Body of pancreas (tissue), 4 donors: Measurements from ENCODE around the gene SPACDR. TPM values are rescaled to one million over a fixed set of nuclear protein-coding genes. Genes with fewer than 3 reads are reported as not detected.

Source experiments
- ATAC-seq: fragments of 150-250 bp; one replicate; pipeline ENCODE4 v1.9.1; 2016
- DNase-seq, 4 donors: peaks; one replicate each; pipeline ENCODE4 v3.0.0-alpha.2; 2019
- H3K27ac ChIP-seq, 4 donors: fragments of 200-600 bp; sonication (generic); 1 replicate in 3 of 4; 2 replicates in 1 of 4; pipeline versions ENCODE4 v1.5.1 to v1.6.1; 2016 to 2019; ENCODE audit warnings: mild to moderate bottlenecking in 1 of 4, mixed read lengths in 1 of 4, moderate library complexity in 1 of 4
- H3K27me3 ChIP-seq, 2 donors: fragments of 200-600 bp; sonication (generic); one replicate each; pipeline ENCODE4 v1.6.0; 2016; ENCODE audit warnings: mild to moderate bottlenecking in 1 of 2
- H3K36me3 ChIP-seq, 2 donors: fragments of 200-600 bp; sonication (generic); replicated peaks in 1 of 2; 2 replicates each; pipeline ENCODE4 v1.5.1; 2016; ENCODE audit warnings: low read depth in 2 of 2; ENCODE audit not compliant: insufficient read depth in 1 of 2
- H3K4me1 ChIP-seq: fragments of 200-600 bp; sonication (generic); one replicate; pipeline ENCODE4 v1.6.0; 2016
- H3K4me3 ChIP-seq, 2 donors: fragments of 200-600 bp; sonication (generic); 1 replicate in 1 of 2; 2 replicates in 1 of 2; pipeline ENCODE4 v1.5.1; 2016 to 2019
- H3K9me3 ChIP-seq, 3 donors: fragments of 200-600 bp; sonication (generic); 1 replicate in 2 of 3; 2 replicates in 1 of 3; pipeline ENCODE4 v1.5.1; 2016
- POLR2A ChIP-seq, 3 donors: fragments of 450-650 bp; IDR thresholded peaks; one replicate each; pipeline ENCODE4 v1.6.1; 2016; ENCODE audit warnings: antibody characterized with exemption in 3 of 3, mild to moderate bottlenecking in 2 of 3
- WGBS, 2 donors: methylation state at CpG; one replicate each; pipeline ENCODE4 v1.1.5; 2017; 5-methylcytosine and 5-hydroxymethylcytosine counted together
- intact Hi-C: fragments of 100-400 bp; cut with DNase I; formaldehyde crosslinking; loops from one replicate; pipeline ENCODE4 v1.15.1; 2023
- total RNA-seq, 2 donors: library from RNA; depleted of rRNA; stranded (reverse); fragments of >200 nt; gene quantifications; one replicate each; pipeline ENCODE4 v1.1.0, GENCODE V29; 2016
- TF ChIP-seq, protein P1 (sequence below), 7 experiments: fragments of 450-650 bp in 4 of 7; fragments of 200-600 bp in 3 of 7; sonication (generic) in 3 of 7; IDR thresholded peaks; one replicate each; pipeline ENCODE4 v1.5.1; 2016 to 2019; ENCODE audit warnings: antibody characterized with exemption in 7 of 7

The SPACDR gene
- total RNA-seq, 2 donors from 2014 or later = 1.0 TPM; not detected in 1

GRCh38 chr7:100413346-100413745 lies 50.7 kb downstream of the SPACDR start:
- Histone ChIP-seq H3K4me3 (no peak overlapping the region), H3K27ac (no peak overlapping the region), H3K9me3 (no peaks in the 10 kb centered on the region), H3K36me3 (no peaks in the 10 kb centered on the region), H3K4me1 (no peaks in the 10 kb centered on the region), H3K27me3 (no peaks in the 10 kb centered on the region)
- ATAC-seq (no peak), DNase-seq (no peak)
- intact Hi-C loops = no loop called here
- no peak for TF ChIP-seq POLR2A (IDR thresholded peaks at IDR 0.05)
- TF ChIP-seq, protein P1, sequence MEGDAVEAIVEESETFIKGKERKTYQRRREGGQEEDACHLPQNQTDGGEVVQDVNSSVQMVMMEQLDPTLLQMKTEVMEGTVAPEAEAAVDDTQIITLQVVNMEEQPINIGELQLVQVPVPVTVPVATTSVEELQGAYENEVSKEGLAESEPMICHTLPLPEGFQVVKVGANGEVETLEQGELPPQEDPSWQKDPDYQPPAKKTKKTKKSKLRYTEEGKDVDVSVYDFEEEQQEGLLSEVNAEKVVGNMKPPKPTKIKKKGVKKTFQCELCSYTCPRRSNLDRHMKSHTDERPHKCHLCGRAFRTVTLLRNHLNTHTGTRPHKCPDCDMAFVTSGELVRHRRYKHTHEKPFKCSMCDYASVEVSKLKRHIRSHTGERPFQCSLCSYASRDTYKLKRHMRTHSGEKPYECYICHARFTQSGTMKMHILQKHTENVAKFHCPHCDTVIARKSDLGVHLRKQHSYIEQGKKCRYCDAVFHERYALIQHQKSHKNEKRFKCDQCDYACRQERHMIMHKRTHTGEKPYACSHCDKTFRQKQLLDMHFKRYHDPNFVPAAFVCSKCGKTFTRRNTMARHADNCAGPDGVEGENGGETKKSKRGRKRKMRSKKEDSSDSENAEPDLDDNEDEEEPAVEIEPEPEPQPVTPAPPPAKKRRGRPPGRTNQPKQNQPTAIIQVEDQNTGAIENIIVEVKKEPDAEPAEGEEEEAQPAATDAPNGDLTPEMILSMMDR (IDR thresholded peaks at IDR 0.05) = no peak

GRCh38 chr7:100411101-100411500 lies 53.0 kb downstream of the SPACDR start:
- H3K4me1 ChIP-seq = no peaks in the 10 kb centered on the region
- no peaks in the 10 kb centered on the region for H3K9me3 ChIP-seq
- WGBS, 2 donors = 83 to 87% methylated on average over 6 of the region's 6 CpGs
- ATAC-seq (no peak), DNase-seq (no peak)
- intact Hi-C loops = no loop called here
- no peaks in the 10 kb centered on the region for H3K27me3 ChIP-seq
- H3K4me3 ChIP-seq = no peak overlapping the region
- TF ChIP-seq, protein P1 (IDR thresholded peaks at IDR 0.05) = no peak
- no peak overlapping the region for H3K27ac ChIP-seq
- H3K36me3 ChIP-seq = no peaks in the 10 kb centered on the region

DNA sequence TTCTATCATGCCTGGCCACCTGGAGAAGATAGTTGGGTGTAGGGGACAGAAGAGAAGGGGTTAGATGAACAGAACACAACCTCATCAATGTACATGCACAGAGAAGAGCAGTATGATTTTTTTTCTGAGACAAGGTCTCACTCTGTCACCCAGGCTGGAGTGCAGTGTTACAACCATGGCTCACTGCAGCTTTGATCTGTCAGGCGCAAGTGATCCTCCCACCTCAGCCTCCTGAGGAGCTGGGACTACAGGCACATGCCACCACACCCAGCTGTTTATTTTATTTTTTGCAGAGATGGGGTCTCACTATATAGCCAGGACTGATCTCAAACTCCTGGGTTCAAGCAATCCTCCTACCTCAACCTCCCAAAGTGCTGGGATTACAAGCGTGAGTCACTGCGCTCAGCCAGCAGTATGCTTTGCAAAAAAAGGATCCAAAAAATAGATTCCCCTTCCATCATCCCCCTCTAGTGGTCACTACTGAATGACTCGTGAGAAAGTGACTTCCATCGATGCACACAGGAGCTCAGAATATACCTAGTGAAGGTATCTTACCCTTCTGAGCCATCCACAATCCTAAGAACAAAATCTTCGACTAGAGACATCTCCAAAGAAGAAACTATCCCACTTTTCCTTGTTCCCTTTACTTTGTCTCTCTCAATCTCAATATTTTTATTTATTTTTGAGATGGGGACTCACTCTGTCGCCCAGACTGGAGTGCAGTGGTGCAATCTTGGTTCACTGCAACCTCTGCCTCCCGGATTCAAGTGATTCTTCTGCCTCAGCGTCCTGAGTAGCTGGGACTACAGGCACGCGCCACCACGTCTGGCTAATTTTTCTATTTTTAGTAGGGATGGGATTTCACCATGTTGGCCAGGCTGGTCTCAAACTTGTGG lies 56.5 kb downstream of the SPACDR start:
- no peaks in the 10 kb centered on the region for H3K27me3 ChIP-seq
- ATAC-seq = peak; percentile 76
- no peaks in the 10 kb centered on the region for H3K4me1 ChIP-seq
- H3K9me3 ChIP-seq = no peaks in the 10 kb centered on the region
- DNase-seq = peak in 3 of 4 donors; percentile 19 to 60 (median 33)
- WGBS, 2 donors = 34 to 43% methylated on average over 12 of the region's 12 CpGs
- no peak overlapping the region for H3K4me3 ChIP-seq
- no peaks in the 10 kb centered on the region for H3K36me3 ChIP-seq
- no peak for TF ChIP-seq POLR2A (IDR thresholded peaks at IDR 0.05)
- TF ChIP-seq, protein P1 (IDR thresholded peaks at IDR 0.05) = peak; percentile 38 to 68 (median 49)
- intact Hi-C loops = no loop called here
- no peak overlapping the region for H3K27ac ChIP-seq

DNA sequence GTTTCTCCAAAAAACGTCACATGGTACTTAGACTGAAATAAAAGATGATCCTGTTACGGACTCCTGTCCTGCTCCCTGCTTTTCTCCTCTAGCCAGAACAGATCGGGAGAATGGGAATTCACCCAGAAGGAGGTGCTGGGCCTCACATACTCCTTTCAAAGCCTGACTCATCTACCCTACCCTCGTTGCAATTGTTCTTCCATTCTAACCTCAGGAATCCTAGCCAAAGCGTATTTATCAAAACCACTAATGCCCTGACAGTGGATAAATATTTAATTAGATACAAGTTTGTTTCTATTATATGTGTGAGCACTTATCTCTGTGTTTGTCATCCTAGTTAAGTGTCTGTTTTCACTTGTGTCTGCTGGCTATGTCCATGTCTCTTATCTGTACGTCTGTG lies 57.3 kb downstream of the SPACDR start:
- ATAC-seq (no peak), DNase-seq (no peak)
- intact Hi-C loops = no loop called here
- no peaks in the 10 kb centered on the region for H3K4me1 ChIP-seq
- H3K27ac ChIP-seq = no peak overlapping the region
- no peak for TF ChIP-seq POLR2A (IDR thresholded peaks at IDR 0.05)
- TF ChIP-seq, protein P1 (IDR thresholded peaks at IDR 0.05) = no peak
- 35 to 44% methylated on average over 6 of the region's 6 CpGs for WGBS, 2 donors
- no peaks in the 10 kb centered on the region for H3K9me3 ChIP-seq
- no peaks in the 10 kb centered on the region for H3K27me3 ChIP-seq
- no peaks in the 10 kb centered on the region for H3K36me3 ChIP-seq
- H3K4me3 ChIP-seq = no peak overlapping the region

Other genes starting within 250 kb of the SPACDR start
- gene PVRIG, start 244.3 kb downstream of the SPACDR start, total RNA-seq = 1 to 10 TPM in 1 of 2 donors, under 1 TPM in 1; 0.78 to 4.0 TPM
- gene SPDYE3, start 156.6 kb downstream of the SPACDR start, total RNA-seq = not detected
- 10 to 100 TPM; 63.3 to 65.6 TPM for gene PILRB, start 106.1 kb downstream of the SPACDR start, total RNA-seq
- 1 to 10 TPM in 1 of 2 donors, not detected in 1; 7.0 TPM for gene PILRA, start 90.8 kb downstream of the SPACDR start, total RNA-seq
- gene ZCWPW1, start 35.6 kb downstream of the SPACDR start, total RNA-seq = 1 to 10 TPM; 1.6 to 3.3 TPM
- 10 to 100 TPM; 14.0 to 34.9 TPM for gene MEPCE, start 34.4 kb downstream of the SPACDR start, total RNA-seq
- 10 to 100 TPM; 39.4 to 69.2 TPM for gene PPP1R35, start 27.8 kb downstream of the SPACDR start, total RNA-seq
- gene TSC22D4, start 15.0 kb upstream of the SPACDR start, total RNA-seq = 10 to 100 TPM; 16.6 to 34.9 TPM
- gene NYAP1, start 19.7 kb upstream of the SPACDR start, total RNA-seq = 1 to 10 TPM; 1.0 to 1.3 TPM
- gene AGFG2, start 74.9 kb upstream of the SPACDR start, total RNA-seq = 10 to 100 TPM; 20.4 to 24.6 TPM
- not detected for gene SAP25, start 109.6 kb upstream of the SPACDR start, total RNA-seq
- gene LRCH4, start 121.9 kb upstream of the SPACDR start, total RNA-seq = 100 to 1,000 TPM in 1 of 2 donors, 10 to 100 TPM in 1; 25.4 to 121 TPM
- gene FBXO24, start 122.1 kb upstream of the SPACDR start, total RNA-seq = 1 to 10 TPM; 1.8 to 5.3 TPM
- gene PCOLCE, start 138.1 kb upstream of the SPACDR start, total RNA-seq = 10 to 100 TPM in 1 of 2 donors, 1 to 10 TPM in 1; 7.3 to 24.1 TPM
- 1 to 10 TPM; 6.9 to 8.6 TPM for gene MOSPD3, start 148.3 kb upstream of the SPACDR start, total RNA-seq
- under 1 TPM in 1 of 2 donors, not detected in 1; 0.26 TPM for gene TFR2, start 177.3 kb upstream of the SPACDR start, total RNA-seq
- gene ACTL6B, start 192.2 kb upstream of the SPACDR start, total RNA-seq = under 1 TPM in 1 of 2 donors, not detected in 1; 0.52 TPM
- gene GNB2, start 209.5 kb upstream of the SPACDR start, total RNA-seq = 100 to 1,000 TPM; 106 to 123 TPM
- gene GIGYF1, start 230.0 kb upstream of the SPACDR start, total RNA-seq = 10 to 100 TPM; 25.2 to 49.4 TPM
- 10 to 100 TPM; 17.1 to 20.8 TPM for gene POP7, start 241.9 kb upstream of the SPACDR start, total RNA-seq